HG03558 (cell line): Measurements from ENCODE around the gene GOLGA6L2.
"Not testable (repeated sequence)": the region's sequence is repeated elsewhere in the genome, so short reads cannot be mapped to it uniquely, and the experiment has no call there.

Experiments
- ATAC-seq: cut with Tn5 transposase; IDR thresholded peaks from one replicate; pipeline ENCODE4 v1.9.1; 2021; ENCODE audit warnings: moderate number of reproducible peaks; ENCODE audit not compliant: unreplicated experiment; ENCODE audit errors: extremely low read depth

The GOLGA6L2 gene

DNA sequence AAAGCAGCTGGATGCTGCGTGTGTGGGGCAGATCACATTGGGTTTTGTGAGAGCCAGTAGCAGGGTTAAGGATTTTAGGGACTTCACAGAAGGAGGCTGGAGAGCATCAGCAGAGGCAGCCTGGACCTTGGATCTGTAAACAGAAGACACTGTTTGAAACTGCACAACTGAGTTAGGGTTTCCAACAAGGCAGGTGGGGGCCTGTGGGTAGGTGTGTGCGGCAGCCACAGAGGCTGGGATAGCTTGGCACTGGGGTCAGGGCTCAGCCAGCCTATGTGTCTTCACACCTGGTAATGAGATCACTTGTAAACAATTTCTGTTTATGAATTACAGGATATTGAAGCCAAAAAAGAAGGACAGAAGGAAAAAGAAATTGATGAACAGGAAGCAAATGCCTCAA lies 12.3 kb downstream of the GOLGA6L2 start:
- not testable (repeated sequence) for ATAC-seq

DNA sequence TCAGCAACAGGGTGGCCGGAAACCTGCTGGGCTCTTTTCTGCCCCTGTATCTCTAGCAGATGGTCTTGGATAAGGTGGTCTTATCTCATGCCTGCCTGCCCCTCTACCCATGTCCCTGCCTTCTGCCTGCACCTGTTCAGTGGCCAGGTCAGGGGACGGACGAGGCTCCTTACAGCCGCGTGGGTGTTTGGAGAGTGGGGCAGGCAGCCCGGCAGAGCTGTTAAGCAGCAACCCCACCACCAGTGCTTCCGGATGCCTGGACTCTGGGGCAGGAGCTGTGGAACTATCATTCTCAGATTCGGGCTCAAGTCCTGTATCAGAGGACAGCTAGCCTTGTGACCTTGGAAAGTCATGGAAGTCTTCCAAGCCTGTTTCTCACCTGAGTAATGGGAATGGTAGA lies 21.7 kb downstream of the GOLGA6L2 start:
- ATAC-seq = not testable (repeated sequence)

DNA sequence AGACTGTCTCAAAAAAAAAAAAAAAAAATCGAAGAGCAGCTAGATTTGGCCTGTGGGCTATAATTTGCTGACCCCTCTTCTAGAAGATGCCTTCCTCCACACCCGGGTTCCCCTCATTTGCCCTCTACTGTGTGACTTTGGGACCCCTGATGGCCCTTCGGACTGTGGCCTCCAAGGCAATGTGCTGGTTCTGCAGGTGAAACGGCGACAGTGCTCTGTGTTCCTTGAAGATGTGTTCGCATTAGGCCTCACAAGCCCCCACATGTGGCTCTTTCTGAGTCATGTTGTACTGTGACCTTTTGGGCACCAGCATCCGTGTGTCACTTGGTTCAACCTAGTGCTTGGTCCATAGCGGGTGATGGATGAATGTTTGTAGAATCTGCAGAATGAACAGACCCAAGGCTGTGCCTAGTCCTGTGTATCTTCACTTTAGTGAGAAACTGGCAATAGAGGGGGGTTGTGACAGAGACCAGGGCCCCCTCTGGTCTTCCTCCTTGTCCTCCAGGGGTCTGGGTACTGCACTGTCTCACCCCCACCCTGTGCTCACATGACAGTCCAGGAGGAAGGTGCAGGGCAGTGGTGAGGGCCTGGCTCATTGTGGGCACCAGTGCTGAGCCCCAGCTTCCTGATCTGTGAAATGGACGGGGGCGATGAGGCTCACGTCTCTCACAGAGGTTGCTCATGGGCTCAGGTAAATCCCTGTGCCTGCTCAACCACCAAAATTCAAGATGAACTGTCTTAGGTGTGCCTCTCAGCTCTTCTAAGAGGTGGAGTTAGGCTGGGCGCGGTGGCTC lies 22.7 kb downstream of the GOLGA6L2 start:
- ATAC-seq = no peak

DNA sequence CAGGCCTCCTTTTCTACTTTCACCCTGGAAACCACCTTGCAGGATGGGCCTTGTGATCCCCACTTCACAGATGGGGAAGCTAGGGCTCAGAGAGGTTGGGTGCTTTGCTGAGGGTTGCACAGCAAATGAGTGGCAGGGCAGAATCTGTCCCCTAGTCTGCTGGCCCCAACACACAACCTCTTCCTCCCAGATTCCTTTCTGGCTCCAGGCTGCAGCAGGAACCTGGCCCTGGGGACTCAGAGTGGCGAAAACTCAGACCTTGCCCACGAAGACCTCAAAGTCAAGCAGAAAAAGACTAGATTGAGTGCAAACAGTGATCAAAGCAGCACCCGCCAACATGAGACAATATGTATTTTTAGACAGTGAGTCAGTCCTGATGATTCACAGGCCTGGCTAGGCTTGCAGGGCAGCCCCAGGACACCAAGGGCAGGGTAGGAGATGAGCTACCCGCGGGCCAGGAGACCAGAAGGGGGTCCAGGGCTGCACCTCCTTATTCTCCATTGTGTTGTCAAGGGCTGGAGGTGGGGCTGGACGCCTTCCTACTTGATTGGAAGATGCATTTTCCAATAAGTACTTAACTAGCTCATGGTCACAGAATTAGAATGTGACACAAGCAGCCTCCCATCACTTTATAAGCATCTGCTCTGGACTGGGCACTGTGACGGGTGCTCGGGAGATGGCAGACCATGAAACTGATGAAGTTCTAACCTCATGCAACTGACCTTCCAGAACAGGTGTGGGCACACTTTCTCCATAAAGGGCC lies 23.9 kb downstream of the GOLGA6L2 start:
- ATAC-seq = no peak

DNA sequence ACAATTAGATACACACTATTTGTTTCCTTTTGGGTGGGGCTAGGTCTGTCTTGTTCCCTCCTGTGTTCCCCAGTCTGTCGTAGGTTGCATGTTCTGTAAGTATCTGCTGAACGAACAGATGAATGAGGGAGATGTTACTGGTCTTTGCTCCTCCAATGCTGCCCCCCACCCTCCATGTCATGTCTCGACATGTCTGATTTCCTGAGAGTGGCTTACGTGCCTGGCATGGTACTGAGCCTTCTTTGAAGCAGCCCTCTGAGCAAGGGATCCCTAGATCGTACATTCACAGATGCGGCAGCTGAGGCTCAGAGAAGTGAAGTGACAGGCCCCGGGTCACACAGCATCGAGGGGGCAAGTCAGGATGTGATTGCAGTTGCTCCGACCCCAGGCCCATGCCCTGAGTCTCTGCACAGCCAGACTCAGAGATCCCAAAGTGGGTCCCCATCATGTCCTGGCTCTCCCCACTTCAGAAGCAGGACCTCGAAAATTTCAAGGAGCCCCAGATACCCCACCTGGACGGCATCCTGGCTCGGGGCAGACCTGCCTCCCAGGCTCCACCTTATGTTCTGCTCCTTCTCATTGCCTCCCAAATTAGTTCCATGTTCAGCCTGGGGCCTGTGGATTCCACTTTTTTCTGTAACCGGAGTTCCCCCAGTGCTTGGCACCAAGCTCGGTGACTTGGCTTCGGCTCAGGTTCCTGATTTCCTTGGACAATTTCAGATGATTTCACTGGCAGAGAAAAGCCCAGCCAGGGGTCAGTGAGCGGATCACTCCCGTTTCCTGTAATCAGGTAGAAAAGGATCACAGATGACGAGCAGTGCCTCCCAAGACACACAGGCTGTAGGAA lies 24.7 kb downstream of the GOLGA6L2 start:
- no peak for ATAC-seq

DNA sequence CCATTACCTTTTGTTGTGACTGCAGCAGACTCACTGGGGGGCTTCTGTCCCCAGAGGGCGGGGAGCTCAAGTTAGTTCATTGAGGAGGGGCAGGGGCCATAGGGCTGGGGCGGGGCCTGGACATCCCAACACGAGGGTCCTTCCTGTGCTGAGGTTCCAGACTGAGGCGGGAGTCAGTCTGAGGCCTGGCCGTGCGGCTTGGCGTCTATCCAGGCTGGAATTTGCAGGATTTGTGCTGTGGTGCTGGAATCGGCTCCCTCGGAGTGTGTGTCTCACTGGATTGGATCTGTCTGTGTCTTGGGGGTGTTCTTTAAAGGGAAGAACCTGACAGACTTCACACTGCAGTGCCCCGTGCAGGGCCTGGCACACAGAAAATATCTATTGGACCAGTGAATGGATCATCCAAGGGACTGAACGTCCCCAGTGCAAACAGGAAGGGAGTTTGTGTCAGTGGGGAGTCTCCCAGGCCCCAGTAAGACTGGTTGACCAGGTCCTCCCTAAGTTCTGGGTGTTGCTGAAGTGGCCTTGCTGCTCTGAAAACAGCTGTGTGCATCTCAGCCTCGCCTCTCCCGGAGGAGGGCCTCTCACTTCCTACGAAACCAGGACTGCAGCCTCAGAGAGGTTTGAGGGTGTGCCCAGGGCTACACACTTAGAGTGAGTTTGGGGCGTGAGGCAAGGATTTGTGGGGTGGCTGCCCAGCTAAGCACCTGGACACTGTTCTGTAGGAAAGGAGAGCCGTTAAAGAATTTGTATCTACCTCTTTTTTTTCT lies 26.1 kb downstream of the GOLGA6L2 start:
- no peak for ATAC-seq

DNA sequence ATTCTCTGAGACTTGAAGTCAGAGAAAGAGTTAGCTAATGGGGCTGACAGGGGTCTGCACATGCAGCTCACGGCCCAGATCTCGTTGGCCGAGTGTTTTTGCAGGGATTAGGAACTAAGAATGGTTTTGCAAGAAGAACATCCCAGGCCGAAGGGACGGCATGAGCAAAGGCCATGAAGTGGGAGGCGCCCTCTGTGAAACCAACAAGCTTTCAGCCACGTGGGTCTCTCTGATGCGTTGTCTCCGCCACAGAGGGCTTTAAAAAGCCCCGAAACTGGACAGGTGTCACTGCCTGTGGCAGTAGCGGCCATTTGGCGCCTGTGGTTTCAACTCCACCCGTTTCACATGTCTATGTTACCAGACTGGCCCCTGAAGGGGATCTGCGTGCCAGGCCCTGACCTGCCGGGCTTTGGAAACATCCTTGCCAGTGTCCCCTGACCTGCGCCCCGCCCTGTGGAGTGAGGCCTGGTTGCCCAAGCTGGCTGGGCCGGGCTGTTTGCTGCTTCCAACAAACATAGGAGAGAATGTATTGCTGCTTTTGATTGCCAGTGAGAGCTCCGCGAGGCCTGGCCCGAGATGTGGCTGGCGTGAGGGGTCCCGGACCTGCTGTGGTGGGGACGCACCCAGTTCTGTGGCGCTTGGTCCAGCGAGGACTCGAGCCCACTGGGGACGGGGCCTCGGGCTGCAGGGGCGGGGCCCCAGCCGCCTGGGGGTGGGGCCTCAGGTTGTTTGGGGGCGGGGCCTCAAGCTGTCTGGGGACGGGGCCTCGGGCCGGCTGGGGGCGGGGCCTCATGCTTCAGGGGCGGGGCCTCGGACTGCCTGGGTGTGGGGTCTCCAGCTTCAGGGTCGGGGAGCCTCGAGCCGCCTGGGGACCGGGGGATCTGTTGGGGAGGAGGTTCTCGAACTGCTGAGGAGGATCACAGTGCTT lies 30.4 kb downstream of the GOLGA6L2 start:
- no peak for ATAC-seq

DNA sequence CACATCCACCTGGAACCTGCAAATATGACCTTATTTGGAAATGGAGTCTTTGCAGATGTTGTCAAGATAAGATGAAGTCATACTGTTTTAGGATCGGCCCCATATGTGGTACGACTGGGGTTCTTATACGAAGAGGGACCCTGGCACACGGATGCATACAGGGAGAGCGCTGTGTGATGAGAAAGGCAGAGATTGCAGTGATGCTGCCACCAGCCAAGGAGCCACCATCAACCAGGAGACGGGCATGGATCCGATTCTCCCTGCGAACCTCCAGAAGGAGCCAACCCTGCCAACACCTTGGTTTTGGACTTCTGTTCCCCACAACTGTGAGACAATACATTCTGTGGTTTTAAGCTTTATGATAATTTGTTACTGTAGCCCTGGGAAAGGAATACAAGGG lies 31.2 kb downstream of the GOLGA6L2 start:
- ATAC-seq = not testable (repeated sequence)

DNA sequence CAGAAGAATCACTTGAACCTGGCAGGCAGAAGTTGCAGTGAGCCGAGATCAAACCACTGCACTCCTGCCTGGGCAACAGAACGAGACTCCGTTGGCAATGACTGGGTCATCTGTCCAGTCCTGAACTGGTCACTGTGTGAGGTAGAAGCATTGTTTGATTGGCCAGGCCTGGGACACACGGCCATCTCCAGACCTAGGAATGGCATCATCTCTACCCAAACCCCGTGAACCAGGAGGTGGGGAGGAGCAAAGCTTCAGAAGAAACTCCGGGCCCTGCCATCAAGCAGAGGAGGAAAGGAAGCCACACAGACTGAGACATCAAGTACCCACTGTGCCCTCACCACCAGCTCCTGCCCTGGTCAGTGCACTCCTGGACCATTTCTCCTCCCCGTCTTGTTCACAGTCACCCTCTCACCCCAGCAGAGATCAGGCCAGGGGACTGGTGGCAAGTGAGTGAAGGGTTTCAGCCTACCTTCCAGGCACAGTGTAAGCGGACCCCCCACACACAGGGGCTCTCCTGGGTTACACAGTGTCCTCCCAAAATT lies 31.6 kb downstream of the GOLGA6L2 start:
- no peak for ATAC-seq

DNA sequence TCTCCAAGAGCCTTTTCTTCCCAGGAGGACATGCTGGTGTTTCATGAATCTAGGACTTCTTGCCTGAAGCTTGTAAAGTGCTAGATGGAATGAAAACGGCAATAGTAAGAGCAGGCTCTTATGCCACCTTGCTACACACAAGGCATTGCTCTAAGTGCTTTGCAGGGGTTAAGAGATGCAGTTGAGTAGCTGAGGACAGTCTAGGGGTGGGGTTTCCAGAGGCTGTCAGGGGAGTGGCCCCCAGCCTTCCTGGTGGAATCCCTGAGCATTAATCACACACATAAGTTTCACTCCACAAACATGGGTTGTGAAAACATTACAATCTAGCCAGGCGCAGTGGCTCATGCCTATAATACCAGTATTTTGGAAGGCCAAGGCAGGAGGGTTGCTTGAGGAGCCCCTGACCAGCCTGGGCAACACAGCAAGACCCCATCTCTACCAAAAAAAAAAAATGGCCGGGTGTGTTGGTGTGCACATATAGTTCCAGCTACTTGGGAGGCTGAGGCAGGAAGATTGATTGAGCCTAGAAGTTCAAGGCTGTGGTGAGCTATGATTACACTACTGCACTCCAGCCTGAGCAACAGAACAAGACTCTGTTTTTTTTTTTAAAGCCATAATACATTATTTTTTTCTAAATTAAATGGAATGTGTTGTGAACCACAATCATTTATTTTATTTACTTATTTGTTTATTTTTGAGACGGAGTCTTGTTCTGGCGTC lies 34.0 kb downstream of the GOLGA6L2 start:
- ATAC-seq = not testable (repeated sequence)

DNA sequence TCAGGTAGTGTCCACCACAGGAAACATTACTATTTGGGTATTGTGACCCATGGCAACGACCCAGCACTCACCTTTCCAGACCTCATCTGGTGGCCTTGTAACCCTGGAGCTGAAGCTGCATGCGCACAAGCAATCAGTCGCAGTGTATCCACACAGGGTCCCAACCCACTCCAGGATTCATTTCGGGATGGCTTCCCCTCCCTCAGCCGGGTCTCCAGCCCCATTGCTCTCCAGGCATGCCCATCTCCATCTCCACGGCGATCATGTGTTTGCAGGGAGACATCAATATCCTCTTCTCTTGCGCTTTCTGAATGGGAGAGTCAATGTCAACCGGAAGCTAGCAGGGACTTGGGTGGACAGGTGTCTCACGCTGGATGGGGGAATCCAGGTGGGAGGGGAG lies 35.2 kb downstream of the GOLGA6L2 start:
- ATAC-seq = no peak

DNA sequence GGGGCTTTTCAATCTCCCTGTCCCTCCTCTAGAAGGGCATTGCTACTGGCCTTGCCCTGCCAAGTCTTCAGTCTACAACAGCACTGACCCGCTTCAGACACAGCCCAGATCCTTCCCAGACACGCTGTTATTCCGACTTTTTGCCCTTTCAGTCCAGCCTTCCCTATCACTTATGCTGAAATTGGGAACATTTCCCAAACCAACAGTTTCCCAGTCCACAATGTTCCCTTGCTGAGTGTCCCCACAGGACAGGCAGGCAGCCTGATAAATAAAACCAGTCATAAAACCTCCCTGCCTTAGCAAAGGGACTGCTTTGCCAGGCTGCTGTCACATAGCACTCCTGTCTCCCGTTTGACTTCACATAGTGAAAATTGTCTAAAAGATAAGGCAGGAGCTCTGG lies 43.5 kb downstream of the GOLGA6L2 start:
- no peak for ATAC-seq

DNA sequence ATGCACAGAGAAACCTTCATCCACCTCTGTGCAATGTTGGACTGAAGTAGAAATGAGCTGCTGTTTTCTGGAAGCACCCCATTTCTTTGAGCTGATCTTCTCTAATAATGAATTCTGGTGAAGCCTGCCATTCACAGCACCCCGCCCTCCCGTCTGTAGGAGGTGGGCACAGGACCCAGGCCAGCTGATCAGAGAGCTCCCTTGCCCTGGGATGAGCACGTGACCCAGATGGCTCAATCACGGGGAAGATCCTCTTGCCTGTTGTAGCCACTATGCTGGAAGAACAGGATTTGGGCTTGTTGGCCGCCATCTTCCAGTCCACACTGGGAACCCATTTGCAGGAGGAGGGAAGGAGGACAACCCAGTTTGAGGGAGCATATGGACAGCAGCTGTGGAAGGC lies 44.5 kb downstream of the GOLGA6L2 start:
- ATAC-seq = no peak

DNA sequence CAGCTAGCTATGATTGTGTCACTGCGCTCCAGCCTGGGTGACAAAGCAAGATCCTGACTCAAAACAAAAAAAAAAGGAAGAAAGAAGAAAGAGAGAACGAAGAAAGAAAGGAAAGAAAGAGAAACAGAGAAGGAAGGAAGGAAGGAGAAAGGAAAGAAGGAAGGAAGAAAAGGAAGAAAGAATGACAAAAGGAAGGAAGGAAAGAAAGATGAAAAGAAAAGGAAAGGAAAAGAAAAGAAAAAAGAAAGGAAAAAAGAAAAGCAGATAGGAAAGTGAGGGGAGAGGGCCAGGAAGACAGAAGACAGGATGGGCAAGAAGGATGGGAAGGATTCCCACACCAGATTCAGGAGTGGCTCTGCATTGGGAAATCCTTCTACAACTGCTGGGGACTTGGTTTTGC lies 44.9 kb downstream of the GOLGA6L2 start:
- ATAC-seq = no peak

DNA sequence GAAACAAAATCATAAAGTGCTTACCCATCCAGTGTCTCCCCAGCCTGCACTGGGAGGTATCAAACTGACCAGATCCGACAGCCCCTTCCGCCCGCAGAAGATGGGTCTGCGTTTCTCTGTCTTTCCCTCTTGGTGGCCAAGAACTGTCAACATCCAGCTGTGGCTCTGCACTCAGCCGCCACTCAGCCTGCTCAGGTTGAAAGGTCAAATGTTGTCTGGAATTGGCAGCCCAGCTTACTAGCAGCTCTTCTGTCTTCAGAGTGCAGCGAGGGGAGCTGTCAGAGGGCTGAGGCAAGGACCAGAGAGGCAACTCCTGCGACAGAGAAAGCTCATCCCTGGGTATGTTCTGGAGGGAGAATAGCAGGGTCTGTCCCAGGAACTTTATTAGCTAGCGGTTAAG lies 45.4 kb downstream of the GOLGA6L2 start:
- ATAC-seq = no peak

DNA sequence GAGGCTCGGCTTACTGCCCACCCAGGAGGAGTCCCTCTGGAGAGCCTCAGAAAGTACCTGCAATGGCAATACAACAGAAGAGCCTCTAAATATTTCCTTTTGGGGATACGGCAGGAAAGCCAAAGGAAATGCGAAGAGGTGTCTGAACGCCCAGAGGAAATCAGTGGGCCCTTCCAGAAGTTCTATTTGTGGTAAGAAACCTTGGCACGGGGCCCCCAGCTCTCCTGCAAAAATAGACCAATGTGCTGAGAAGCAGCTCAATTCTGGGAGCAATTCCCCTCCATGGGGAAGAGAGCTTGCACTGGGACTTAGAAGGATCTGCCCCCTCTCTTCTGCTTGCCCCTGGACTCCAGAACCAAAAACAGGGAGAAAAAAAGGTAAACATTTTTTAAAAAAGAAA lies 47.8 kb downstream of the GOLGA6L2 start:
- not testable (repeated sequence) for ATAC-seq

DNA sequence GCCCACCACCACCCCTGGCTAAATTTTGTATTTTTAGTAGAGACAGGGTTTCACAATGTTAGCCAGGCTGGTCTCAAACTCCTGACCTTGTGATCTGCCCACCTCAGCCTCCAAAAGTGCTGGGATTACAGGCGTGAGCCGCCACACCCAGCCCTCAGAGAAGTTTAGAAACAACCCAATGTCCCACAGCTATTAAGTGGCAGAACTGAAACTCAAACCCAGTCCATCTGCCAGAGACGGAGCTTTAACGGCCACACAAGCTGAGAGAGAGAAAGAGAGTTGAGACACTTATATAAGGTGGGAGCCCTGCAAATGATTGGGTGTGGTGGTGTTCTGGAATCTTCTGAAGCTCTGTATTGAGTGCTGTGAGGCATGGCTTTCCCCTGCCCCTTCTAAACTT lies 48.7 kb downstream of the GOLGA6L2 start:
- not testable (repeated sequence) for ATAC-seq

DNA sequence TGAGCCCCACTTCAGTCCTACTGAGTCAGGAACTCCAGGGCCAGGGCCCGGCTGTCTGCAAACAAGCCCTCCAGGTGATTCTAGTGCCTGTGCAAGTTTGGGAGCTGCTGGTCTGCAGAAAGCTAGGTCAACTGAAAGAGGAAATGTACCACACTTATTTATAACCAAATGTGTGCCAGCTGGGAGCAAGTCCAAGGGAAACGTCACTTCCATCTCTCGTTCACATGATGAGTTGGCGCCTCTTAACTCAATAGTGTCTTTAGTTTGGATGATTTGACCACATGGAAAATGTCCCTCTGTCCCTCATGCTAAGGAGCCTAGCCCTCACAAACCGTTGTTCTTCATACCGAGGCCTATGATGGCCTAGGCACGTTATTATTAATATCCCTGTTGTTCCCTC lies 49.3 kb downstream of the GOLGA6L2 start:
- no peak for ATAC-seq
